SH-SY5Y (cell line): ENCODE measurements around the gene CD52.

Source experiments
- GATA2 ChIP-seq: IDR thresholded peaks from 2 replicates; pipeline ENCODE4 v1.6.1; 2011; ENCODE audit warnings: mild to moderate bottlenecking, low read depth, low read length
- GATA3 ChIP-seq: IDR thresholded peaks from 2 replicates; pipeline ENCODE4 v1.6.1; 2011; ENCODE audit warnings: low read depth, mild to moderate bottlenecking, low read length, moderate library complexity

DNA sequence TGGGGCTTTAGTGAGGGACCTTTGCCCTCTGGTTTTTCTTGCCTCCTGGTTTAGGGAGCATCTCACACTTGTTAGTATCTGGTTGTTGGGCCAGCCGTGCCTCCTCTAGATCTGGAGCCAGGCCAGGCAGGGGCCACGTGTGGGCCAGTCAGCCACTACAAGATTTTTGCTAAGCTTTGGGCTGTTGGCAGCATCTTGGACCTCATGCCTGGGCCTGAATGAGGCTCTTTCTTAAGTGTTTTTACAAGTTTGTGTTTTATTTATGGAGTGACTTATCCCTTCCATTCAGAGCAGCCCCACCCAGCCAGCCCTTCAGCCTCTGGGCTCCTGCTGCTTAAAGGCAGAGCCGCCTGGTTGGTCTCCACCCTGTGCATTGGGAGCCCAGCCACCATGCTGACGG is 39.5 kb upstream of the CD52 start:
- TF ChIP-seq GATA2 (no peak), GATA3 (no peak)
